Measurements from ENCODE around the gene ITPA. TPM values are rescaled to one million over a fixed set of nuclear protein-coding genes. Genes with fewer than 3 reads are reported as not detected.
A peak's percentile ranks its signal among the peaks of the same experiment; 100 is the strongest.

Gene ITPA
- total RNA-seq, 2 experiments from 2014 or later: 56.3 to 66.9 TPM

DNA sequence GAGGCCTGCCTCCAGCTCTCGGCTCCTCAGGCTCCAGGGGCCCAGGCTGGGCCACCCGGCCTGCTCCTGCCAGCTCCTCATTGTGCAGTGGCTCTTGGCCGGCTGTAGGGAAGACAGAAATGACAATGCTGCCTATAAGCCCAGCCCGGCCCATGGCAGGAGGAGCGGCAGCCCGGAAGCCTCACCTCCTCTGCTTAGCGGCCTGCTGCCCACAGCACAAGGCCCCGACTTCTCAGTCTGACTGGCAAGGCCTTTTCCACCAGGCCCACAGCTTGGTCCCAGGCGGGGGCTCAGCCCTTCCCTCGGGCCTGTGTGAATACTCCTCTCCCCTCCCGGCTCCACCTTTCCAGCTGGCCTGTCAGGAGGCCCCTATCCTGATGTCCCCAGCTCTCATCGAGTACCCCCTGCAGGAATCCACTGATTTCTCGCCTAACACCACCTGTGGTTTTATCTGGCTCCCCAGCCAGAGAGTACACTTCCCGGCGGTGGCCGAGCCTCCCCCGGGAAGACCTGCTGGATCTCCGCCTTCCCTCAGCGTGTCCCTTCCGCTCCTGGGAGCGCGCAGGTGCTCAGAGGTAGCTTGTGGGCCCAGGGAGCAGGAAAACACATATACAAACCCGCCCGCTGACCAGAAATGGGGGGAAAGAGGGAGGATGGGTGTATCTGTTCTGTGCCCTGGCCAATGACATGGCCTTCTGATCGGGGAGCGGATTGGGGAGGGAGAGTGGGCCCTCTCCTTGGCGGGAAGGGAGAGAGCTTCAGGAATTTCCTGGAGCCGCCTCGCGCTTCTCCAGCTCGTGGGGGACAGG, 5.8 kb upstream of the ITPA start:
- Mint-ChIP-seq H3K9me3 (no peaks in the 10 kb centered on the region), H3K36me3 (ENCODE audit: low read depth) (peaks cover 35% of the 10 kb centered on the region), H3K4me3 (peak overlapping the region; percentile 97), H3K27me3 (no peaks in the 10 kb centered on the region), H3K4me1 (ENCODE audit: low read depth) (peaks cover 11% of the 10 kb centered on the region), H3K27ac (peak overlapping the region; percentile 97)
- no peak for TF ChIP-seq CTCF (IDR thresholded peaks at IDR 0.05)
- intact Hi-C loops (cut with micrococcal nuclease): no loop called here
- ATAC-seq (peak; percentile 23), DNase-seq (peak; percentile 54)
- CTCF ChIA-PET: interaction anchor here (1.6 to 2.0 kb wide), 2 partner anchors 15 to 150 kb away, joined by 5 to 9 read pairs; no protein-coding TSS in a partner anchor
- POLR2A ChIA-PET: interaction anchor here (0.8 to 1.5 kb wide), 2 partner anchors 10 to 24 kb away, joined by 3 to 5 read pairs; no protein-coding TSS in a partner anchor

DNA sequence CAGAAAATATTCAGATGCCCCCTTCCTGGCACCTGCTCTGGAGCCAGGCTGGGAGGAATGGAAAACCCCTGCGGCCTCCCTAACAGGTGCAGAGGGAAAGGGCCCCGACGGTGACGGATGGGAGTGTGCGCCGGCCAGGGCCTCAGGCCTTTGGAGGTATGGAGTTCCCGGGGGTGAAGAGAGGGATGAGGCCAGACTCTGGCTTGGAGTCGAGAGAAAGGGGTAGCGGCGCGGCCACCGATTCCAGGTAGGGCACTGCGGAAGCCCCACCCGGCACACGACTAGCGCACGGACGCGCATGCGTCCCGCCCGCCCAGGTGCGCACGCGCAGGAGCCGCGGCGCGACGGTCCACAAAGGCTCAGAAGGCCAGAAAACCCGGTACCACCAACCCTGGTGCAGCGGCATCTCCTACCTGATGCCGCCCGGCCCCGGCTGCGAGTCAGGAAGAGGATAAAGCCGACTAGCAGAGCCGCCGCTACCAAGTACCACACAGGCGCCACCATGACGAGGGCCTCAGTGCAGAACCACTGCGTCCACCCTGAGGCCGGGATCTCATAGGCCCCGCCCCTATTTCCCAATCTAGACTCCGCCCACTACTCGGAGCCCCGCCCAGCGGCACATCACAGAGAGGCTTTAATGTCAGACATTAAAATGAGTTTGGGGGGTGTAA, 5.0 kb upstream of the ITPA start, which contains the start of gene DDRGK1:
Gene DDRGK1, minus strand, starts transcription at position 559 of the 671 bp plus-strand sequence. Its CDS starts 55 bp downstream, at position 504.
- no peak for TF ChIP-seq CTCF (IDR thresholded peaks at IDR 0.05)
- intact Hi-C loops (cut with micrococcal nuclease): no loop called here
- Mint-ChIP-seq H3K27me3 (no peaks in the 10 kb centered on the region), H3K4me3 (peak within 1 kb of the TSS; percentile 97), H3K36me3 (ENCODE audit: low read depth) (peaks cover 28% of the 10 kb centered on the region), H3K27ac (peak within 1 kb of the TSS; percentile 97), H3K4me1 (ENCODE audit: low read depth) (peaks cover 15% of the 10 kb centered on the region), H3K9me3 (no peaks in the 10 kb centered on the region)
- peak; percentile 96 for DNase-seq
- CTCF ChIA-PET: interaction anchor here (1.6 to 2.0 kb wide), 2 partner anchors 14 to 151 kb away, joined by 5 to 9 read pairs; no protein-coding TSS in a partner anchor
- peak; percentile 94 for ATAC-seq
- POLR2A ChIA-PET: interaction anchor here (1.5 kb wide), 1 partner anchor 25 kb away, joined by 5 read pairs; no protein-coding TSS in a partner anchor

- ATAC-seq (peak; percentile 1), DNase-seq (peak; percentile 15)
- Mint-ChIP-seq H3K36me3 (ENCODE audit: low read depth) (peaks cover 15% of the 10 kb centered on the region), H3K27ac (peak overlapping the region; percentile 89), H3K4me1 (ENCODE audit: low read depth) (peaks cover 21% of the 10 kb centered on the region), H3K27me3 (no peaks in the 10 kb centered on the region), H3K4me3 (peak overlapping the region; percentile 86), H3K9me3 (no peaks in the 10 kb centered on the region)
- intact Hi-C loops (cut with micrococcal nuclease): no loop called here
- CTCF ChIA-PET: interaction anchor here (0.9 to 1.8 kb wide), 5 partner anchors 11 to 140 kb away, joined by 3 to 11 read pairs (median 3); no protein-coding TSS in a partner anchor
- TF ChIP-seq CTCF (IDR thresholded peaks at IDR 0.05): no peak
- POLR2A ChIA-PET: interaction anchor here (0.6 to 2.1 kb wide), 7 partner anchors 12 to 765 kb away, joined by 3 to 6 read pairs (median 3); no protein-coding TSS in a partner anchor
Measured at GRCh38 chr20:3208786-3209256, 477 bp upstream of the ITPA start.

- ChIA-PET POLR2A (interaction anchor here (0.6 to 2.1 kb wide), 5 partner anchors 9 to 86 kb away, joined by 3 to 8 read pairs (median 3); no protein-coding TSS in a partner anchor), CTCF (interaction anchor here (0.7 to 1.8 kb wide), 6 partner anchors 8 to 141 kb away, joined by 3 to 11 read pairs (median 3); no protein-coding TSS in a partner anchor)
- peak overlapping the region; percentile 86 for H3K4me3 Mint-ChIP-seq
- intact Hi-C loops (cut with micrococcal nuclease): no loop called here
- no peak for TF ChIP-seq CTCF (IDR thresholded peaks at IDR 0.05)
- DNase-seq: peak; percentile 16
- H3K27ac Mint-ChIP-seq: peak overlapping the region; percentile 89
- peaks cover 17% of the 10 kb centered on the region for H3K36me3 Mint-ChIP-seq (ENCODE audit: low read depth)
- no peaks in the 10 kb centered on the region for H3K27me3 Mint-ChIP-seq
- H3K4me1 Mint-ChIP-seq (ENCODE audit: low read depth): peaks cover 20% of the 10 kb centered on the region
- peak; percentile 53 for ATAC-seq
- H3K9me3 Mint-ChIP-seq: no peaks in the 10 kb centered on the region
Measured at GRCh38 chr20:3209946-3210317, 634 bp downstream of the ITPA start.
